VCaP (cell line): ENCODE data around the gene RBL2.
"Not testable (repeated sequence)": the region's sequence is repeated elsewhere in the genome, so short reads cannot be mapped to it uniquely, and the experiment has no call there.

Source experiments
- H3K27ac ChIP-seq: fragments of 450-650 bp; 2 replicates; pipeline ENCODE4 v1.5.1; 2017
- CTCF ChIP-seq: fragments of 450-650 bp; conservative IDR thresholded peaks from 2 replicates; pipeline ENCODE4 v1.5.1; 2017; ENCODE audit warnings: mild to moderate bottlenecking, moderate library complexity

RBL2 gene

GRCh38 chr16:53529513-53529912 is 95.2 kb downstream of the RBL2 start:
- H3K27ac ChIP-seq = no peak overlapping the region
- no peak for TF ChIP-seq CTCF

GRCh38 chr16:53530046-53530445 is 95.8 kb downstream of the RBL2 start:
- TF ChIP-seq CTCF = no peak
- H3K27ac ChIP-seq = no peak overlapping the region

- H3K27ac ChIP-seq = no peak overlapping the region
- TF ChIP-seq CTCF = no peak
Measured at GRCh38 chr16:53530741-53531140, 96.5 kb downstream of the RBL2 start.

DNA sequence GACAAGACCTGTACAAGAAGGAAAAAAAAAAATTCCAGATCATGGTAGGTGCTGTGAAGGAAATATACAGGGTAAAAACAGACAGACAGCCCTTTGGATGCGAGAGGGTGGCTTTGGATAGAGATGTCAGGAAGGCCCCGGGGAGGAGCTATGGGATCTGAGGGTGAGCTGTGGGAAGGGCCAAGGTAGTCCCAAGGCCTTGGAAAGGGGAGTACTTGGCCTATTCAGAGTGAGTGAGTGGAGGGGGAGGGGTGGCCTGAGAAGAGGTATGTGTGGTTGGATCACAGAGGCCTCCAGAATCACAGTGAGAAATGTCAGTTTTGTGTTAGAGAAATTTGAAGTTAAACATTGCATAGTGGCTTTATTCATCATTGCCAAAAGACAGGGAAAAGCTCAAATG is 99.9 kb downstream of the RBL2 start:
- TF ChIP-seq CTCF = no peak
- H3K27ac ChIP-seq = no peak overlapping the region

DNA sequence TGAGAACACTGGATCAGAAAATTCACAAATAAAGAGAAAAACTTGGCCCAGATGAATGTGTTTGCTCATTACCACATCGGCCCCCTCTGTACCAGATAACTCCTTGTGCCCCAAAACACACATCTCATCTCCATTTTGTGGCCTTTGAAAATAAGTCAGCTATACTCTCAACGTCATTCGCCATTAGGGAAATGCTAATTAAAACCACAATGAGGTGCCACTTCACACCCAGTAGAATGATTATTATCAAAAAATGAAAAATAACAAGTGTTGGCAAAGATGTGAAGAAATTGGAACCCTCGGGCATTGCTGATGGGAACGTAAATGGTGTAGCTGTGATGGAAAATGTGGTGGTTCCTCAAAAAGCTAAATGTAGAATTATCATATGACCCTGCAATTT is 103.4 kb downstream of the RBL2 start:
- no peak for TF ChIP-seq CTCF
- no peak overlapping the region for H3K27ac ChIP-seq

- not testable (repeated sequence) for H3K27ac ChIP-seq
Measured at GRCh38 chr16:53539346-53539745, 105.1 kb downstream of the RBL2 start.

DNA sequence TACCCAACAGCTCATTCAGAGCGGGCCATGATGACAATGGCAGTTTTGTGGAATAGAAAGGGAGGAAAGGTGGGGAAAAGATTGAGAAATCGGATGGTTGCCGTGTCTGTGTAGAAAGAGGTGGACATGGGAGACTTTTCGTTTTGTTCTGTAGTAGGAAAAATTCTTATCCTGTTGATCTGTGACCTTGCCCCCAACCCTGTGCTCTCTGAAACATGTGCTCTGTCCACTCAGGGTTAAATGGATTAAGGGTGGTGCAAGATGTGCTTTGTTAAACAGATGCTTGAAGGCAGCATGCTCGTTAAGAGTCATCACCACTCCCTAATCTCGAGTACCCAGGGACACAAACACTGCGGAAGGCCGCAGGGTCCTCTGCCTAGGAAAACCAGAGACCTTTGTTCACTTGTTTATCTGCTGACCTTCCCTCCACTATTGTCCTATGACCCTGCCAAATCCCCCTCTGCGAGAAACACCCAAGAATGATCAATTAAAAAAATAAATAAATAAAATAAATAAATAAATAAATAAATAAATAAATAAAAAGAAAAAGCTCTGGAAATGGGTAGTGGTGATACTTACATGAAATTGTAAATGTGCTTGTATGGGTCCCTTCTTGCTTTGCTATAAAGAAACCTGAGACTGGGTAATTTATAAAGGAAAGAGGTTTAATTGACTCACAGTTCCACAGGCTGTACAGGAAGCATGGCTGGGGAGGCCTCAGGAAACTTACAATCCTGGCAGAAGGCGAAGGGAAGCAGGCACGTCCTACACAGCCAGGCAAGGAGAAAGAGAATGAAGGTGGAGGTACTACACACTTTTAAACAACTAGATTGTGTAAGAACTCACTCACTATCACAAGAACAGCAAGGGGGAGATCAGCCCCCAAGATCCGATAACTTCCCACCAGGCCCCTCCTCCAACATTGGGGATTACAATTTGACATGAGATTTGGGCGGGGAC is 105.8 kb downstream of the RBL2 start:
- not testable (repeated sequence) for H3K27ac ChIP-seq
